ENCODE data around the gene CLDND2.
A peak's percentile ranks its signal among the peaks of the same experiment; 100 is the strongest.

Gene CLDND2

GRCh38 chr19:51354103-51354741, 14.6 kb downstream of the CLDND2 start:
- DNase-seq = no peak

GRCh38 chr19:51352783-51353360, 15.9 kb downstream of the CLDND2 start:
- no peak for DNase-seq

GRCh38 chr19:51351266-51351990, 17.4 kb downstream of the CLDND2 start:
- DNase-seq = no peak

GRCh38 chr19:51347209-51347928, 21.4 kb downstream of the CLDND2 start:
- DNase-seq = no peak

DNA sequence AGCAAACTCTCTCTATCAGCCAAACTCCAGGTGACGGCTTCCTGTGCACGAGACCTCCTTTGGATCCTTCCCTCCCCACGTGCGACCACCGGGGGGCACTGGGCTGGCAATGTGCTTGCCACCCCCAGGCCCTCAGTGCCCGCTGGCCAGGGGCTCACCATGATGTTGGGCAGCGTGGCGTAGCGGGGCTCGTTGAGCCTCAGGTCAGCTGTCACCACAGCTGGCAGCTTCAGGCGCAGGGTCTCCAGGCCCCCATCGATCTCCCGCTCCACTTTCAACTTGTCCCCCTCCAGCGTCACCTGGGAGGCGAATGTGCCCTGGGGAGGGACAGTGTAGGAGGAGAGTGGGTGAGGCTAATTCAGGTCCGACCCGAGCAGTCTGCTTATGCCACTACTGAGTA, 22.1 kb downstream of the CLDND2 start:
- no peak for DNase-seq

- no peak for DNase-seq
Measured at GRCh38 chr19:51345076-51345620, 23.7 kb downstream of the CLDND2 start.

GRCh38 chr19:51342631-51343569, 25.9 kb downstream of the CLDND2 start:
- DNase-seq = no peak

DNA sequence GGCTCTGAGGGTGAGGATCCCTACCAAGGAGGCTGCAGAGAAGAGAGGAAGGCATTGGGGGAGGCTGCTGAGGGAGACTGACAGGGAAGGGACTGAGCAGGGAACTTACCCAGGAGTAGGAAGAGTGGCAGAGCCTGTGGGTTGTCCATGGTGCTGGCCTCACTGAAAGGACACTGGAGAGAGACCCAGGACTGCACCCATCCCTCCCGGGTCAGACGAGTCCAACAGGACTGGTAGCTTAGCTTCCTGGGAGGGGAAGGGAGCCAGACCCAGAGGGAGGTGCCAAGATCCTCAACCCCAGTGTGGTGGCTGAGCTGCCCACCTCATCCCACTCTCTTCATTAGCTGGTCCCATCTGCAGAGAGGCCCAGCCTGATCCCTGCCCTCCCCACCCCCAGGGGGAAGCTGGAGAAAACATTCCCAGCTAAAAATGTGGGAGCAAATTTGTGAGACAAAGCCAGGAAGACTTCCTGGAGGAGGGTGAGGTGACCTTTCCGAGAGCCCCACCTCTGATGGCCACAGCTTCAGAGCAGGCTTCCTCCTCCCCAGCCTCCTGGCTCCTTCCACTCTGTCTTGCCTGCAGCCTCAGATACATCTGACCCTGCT, 26.7 kb downstream of the CLDND2 start, which contains the start of gene VSIG10L:
Gene VSIG10L, minus strand, starts transcription at position 164 of the 605 bp plus-strand sequence. Its CDS starts 15 bp downstream, at position 149.
- no peak for DNase-seq

- no peak for DNase-seq
Measured at GRCh38 chr19:51341066-51341465, 27.7 kb downstream of the CLDND2 start.

DNA sequence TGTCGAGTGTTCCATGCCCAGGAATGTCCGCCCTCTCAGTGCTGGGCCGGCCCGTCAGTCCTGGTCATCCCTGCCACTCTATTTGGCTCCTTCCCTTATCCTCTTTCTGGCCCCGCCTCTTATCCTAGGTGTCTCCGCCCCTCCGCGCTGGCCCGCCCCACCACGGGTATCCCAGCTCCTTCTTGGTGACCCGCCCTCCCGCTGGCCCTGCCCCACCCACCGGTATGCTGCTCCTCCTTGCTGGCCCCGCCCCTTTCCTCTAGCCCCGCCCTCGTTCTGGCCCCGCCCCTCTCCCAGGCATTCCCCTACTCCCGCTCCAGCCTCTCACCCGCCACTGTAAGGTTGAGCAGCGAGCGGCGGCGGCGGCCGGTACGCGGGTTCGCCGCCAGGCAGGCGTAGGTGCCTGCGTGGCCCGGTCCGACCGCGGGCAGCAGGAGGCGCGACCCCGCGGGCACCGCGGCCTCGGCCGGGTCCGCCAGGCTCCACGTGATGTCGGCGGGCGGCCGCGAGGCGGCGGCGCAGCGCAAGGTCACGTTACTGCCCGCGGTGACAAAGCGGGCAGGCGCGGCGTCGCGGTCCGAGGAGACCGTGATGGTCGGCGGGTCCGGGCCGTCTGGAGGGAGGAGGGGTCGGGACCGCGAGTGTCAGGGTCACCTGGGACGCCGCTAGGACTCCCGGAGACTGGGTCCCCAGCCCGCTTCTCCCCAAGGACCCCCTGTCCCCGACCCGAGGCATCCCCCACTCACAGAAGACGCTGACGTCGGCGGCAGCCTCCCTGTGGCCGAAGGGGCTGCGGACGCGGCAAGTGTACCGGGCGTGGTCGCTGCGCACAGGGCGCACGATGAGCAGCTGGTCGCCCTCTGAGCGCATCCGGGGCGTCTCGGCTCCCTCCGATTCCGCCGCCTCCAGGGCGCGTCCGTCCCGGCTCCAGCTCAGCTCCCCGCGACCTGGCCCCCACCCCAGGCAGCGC, 28.8 kb downstream of the CLDND2 start:
- DNase-seq = peak; percentile 99

GRCh38 chr19:51339313-51339686, 29.5 kb downstream of the CLDND2 start:
- no peak for DNase-seq

DNA sequence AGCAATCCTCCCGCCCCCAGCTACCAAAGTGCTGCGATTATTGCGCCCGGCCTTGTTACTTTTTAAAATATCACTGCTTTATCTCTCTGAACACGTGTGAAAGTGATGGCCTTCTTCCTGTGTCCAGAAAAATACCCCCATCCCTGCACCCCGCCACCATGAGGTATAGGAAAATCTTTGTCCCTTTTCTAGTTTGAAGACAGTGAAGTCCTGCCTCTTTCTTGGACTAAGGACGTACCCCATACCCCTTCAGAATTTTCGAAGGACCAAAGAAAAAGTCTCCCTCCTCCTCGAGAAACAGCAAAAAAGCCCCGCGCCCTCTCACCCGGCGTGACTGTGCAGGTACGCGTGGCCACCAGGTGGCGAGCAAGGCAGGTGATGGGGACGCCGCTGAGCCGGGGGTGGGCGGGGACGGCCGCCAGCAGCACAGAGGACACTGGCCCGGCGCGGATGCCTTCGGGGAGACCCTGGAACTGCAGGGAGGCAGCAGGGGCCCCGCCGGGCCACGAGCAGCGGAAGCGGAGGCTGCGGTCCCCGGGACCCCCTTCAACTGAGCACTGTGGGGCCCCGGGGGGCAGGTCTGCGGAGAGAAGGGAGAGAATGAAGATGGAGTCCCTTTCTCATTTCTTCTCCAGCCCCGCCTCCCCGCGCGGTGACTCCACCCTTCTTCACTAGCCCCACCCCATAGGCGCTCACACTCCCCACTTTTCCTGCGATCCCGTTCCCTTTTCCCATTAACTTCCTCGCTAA, 30.1 kb downstream of the CLDND2 start:
- DNase-seq = peak; percentile 91 to 92

DNA sequence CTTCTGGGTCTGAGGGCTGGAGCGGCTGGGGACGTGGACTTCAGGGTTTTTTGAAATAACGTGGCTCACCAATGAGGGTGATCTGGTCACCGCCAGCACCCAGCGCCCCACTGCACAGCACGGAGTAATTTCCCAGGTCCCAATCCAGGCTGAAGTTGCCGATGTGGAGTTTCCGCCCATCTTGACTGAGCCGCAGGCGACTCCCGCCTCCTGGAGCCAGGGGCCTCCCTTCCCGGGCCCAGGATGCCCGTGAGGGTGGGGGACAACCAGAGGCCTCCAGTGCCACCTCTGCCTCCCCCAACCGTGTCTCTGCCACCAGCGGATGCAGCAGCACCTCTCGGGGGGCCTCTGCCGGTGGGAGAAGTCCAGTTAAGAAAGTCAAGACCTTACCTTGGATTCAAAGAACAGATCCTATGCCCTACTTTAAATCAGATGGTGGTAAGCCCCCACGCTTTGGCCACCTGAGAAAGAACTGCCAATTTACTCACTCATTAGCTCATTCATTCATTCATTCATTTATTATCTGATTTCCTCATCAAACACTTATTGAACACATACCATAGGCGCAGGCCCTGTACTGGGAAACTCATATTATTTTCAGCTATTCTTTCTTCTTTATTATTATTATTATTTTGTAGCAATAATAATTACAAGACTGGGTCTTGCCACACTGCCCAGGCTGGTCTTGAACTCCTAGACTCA, 30.8 kb downstream of the CLDND2 start:
- DNase-seq = no peak

- no peak for DNase-seq
Measured at GRCh38 chr19:51337141-51337860, 31.5 kb downstream of the CLDND2 start.

GRCh38 chr19:51333836-51334460, 34.9 kb downstream of the CLDND2 start:
- DNase-seq = no peak

DNA sequence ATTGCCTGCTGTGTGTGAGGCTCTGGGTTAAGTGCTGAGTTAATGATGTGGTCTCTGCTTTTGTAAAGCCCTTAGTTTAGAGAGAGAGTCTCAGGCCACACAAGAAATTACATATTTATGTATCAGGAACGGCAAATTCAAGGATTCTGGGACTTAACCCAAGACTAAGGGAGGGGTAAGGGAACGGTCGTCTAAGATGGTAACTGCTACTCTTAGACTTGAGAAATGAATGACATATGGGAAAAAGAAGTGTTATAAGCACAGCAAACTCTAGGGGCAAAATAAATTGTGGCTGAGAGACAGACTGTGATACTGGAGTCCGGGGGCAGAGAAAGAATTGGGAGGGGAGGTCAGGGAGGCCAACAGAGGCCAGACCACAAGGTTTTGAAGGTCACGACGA, 37.1 kb downstream of the CLDND2 start:
- no peak for DNase-seq

DNA sequence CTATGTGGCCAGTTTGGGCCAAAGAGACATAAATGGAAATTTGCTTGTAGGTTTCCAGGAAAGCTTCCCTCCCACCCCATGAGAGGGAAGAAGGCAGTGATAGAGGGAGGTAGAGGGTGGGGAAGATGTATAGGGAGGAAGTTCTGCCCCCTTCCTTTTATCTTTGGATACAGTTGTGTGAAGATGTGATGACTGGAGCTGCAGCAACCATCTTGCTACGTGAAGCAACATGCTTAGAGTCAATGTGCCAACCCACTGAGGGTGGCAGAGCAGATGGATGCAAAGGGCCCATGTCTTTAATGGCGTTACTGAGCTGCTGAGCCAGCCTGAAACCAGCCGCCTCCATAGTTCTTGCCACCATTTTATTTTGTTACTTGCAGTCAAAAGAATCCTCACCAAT, 37.6 kb downstream of the CLDND2 start:
- no peak for DNase-seq

- DNase-seq = no peak
Measured at GRCh38 chr19:51330366-51330765, 38.4 kb downstream of the CLDND2 start.

Measured in activated CD4-positive, alpha-beta T cell treated with anti-CD3 and anti-CD28 coated beads, Interleukin-2, amount 50 U/mL, for 48 hours (primary cell).